Umbilical cord (tissue), 2 donors: Measurements from ENCODE around the gene CCDC172. TPM values are rescaled to one million over a fixed set of nuclear protein-coding genes. Genes with fewer than 3 reads are reported as not detected.
A peak's percentile ranks its signal among the peaks of the same experiment; 100 is the strongest.
"Not testable (repeated sequence)": the region's sequence is repeated elsewhere in the genome, so short reads cannot be mapped to it uniquely, and the experiment has no call there.

Experiments
- DNase-seq: peaks from one replicate; pipeline ENCODE4 v3.0.0-alpha.2; 2015; ENCODE audit warnings: low spot score
- total RNA-seq: library from RNA; depleted of rRNA; stranded (reverse); fragments of >200 nt; gene quantifications from one replicate; pipeline ENCODE4 v1.2.3, GENCODE V29; 2014; ENCODE audit warnings: low replicate concordance; ENCODE audit not compliant: insufficient read depth

Gene CCDC172
- total RNA-seq, 1 donor from 2014 or later = 2.9 TPM

GRCh38 chr10:116331815-116332214 lies 7.6 kb downstream of the CCDC172 start:
- no peak for DNase-seq

DNA sequence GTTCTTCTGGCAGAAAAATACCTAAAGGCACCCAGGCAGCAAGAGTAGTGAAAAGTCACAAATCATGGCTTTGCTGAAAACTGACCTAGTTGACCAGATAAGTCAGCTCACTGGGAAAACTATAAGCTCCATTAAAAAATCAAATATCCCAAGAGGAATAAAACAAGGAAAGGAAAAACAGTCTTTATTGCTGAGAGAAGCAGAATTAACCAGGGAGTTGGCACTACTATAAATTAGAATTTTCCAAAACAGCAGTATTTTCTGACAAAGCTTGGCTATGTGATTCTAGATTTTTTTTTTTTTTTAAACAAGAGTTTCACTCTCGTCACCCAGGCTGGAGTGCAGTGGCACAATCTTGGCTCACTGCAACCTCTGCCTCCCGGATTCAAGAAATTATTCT lies 12.6 kb downstream of the CCDC172 start:
- DNase-seq = no peak

- no peak for DNase-seq
Observed at GRCh38 chr10:116352125-116352524, 27.9 kb downstream of the CCDC172 start.

DNA sequence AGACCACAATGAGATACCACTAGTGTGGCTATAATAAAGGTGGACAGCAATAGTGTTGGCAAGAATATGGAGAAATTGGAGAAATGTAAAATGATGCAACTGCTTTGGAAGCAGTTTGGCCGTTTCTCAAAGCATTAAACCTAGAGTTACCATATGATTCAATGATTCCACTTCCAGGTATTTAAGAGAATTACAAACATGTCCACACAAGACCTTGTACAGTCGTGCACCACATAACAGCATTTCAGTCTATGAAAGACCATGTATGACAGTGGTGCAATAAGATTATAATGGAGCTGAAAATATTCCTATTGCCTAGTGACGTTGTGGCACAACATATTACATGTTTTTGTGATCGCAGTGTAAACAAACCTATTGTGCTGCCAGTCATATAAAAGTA lies 29.6 kb downstream of the CCDC172 start:
- DNase-seq = no peak

- DNase-seq = no peak
Observed at GRCh38 chr10:116355341-116355740, 31.1 kb downstream of the CCDC172 start.

DNA sequence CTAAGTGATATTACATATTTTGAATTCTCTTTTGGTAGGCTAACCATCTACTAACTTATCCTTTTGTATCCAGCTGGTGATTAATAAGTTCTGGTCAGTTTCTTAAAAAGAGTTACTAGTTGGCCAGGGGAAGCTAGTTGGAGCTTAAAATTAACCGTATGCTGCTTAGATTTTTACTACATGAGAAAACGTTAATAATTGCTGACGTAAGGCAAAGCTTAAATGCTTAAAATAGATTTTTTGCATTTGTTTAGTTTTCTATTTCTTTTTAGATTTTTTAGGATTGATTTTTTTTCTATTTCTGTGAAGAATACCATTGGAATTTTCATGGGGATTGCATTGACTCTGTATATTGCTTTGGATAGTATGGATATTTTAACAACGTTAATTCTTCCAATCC lies 32.6 kb downstream of the CCDC172 start:
- no peak for DNase-seq

- DNase-seq = no peak
Observed at GRCh38 chr10:116364868-116365267, 40.6 kb downstream of the CCDC172 start.

DNA sequence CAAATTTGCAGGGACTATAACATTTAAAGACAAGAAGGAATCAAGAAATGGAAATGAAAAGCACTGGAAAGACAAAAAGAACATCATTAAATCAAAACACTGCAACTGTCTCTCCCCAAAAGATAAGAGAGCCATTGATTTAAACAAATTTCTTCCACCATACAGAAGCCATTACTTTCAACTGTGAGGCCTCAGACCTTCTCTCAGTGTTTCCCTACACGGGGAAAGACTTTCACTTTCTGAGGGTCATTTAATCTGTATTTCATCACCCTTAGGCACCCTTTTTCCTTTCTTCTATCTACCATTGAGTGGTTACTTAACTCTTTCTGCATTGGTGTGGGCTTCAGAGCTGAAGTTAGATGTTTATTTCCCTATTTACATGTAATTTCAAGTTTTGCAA lies 47.5 kb downstream of the CCDC172 start:
- DNase-seq = peak; percentile 2

DNA sequence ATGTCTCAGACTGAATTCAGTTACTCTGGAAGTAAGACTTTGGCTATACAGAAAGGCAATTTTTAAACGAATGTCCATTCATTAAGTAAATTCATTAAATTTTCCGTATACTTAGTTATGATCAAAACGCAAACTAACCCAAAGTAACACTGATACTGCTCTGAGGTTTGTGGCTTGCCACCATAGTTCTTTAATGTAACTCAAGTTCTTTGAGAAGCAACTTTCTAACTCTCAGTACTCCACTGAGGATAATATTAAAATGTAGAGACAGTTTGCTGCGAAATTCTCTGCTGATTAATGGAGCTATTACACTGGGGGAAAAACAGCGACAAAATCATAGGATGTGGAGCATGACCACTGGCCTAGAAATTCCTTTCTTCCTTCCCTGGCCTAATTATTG lies 58.0 kb downstream of the CCDC172 start:
- no peak for DNase-seq

- DNase-seq = no peak
Observed at GRCh38 chr10:116385311-116385710, 61.1 kb downstream of the CCDC172 start.

DNA sequence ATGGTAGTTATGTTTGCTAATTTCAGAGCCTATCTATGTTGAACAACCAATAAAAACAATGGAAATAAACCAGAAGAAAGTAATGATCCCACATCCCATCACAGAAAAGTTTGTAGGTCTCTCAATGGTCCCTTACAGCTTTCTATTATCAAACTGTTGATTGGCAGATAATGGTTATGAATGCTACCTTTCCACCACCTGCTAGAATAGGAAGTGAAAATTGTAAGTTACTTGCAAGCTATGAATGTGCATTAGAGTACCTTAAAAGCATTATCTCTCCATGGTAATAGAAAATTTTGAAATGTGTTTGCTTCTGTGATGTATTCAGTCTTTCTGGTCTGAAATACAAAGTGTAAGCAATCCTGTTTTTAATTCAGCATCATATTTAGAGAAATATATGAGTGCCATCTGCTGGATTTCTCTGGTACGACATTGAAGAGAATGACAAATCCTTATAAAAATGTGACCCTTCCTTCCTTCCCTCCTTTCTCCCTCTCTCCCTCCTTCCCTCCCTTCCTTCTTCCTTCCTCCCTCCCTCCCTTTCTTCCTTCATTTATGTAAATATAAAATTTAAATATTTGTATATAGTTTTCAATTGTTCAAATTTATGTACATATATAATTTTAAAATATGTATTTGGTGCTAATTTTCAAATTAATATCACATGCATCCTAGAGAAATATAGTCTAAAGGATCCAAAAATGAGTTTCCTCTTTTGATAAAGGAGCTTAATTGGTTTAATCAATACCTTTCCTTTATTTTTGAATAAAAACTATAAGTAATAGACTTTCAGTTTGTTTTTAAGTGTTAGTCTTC lies 62.0 kb downstream of the CCDC172 start:
- DNase-seq = peak; percentile 59

GRCh38 chr10:116393246-116393831 lies 69.1 kb downstream of the CCDC172 start:
- not testable (repeated sequence) for DNase-seq

GRCh38 chr10:116395223-116395985 lies 71.2 kb downstream of the CCDC172 start:
- DNase-seq = no peak

DNA sequence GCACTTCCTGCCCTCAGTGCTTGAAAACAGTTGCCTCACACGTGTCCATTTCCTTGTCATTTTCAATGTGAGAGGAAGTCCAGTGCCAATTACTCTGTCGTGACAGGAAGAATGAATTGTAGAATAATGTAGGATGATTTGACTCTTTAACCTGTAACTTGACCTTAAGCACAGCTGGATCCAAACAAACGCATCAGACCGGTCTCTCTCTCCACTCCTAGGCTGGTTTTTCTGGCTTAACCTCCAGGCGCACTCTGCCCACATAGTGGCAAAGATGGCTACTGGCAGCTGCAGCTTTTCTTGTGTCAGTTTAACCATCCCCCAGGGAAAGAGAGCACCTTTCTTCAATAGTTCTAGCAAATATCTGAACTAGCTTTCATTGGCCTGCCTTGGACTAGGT lies 74.0 kb downstream of the CCDC172 start:
- DNase-seq = no peak

DNA sequence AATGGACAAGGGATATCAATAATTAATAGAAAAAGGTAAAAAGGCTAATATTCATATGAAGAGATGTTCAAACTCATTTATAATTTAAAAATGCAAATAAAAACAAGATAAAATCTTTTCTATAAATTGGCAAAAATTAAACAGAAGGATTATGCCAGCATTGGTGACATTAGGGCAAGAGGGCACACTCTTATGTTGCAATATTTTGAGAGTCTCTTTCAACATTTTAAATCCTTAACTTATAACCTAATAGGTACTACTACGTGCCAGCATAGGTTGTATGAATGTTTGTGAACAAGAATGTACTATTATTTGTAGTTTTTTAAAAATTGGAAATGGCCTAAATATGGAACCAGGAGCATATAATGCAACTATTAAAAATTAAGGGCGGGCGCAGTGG lies 78.6 kb downstream of the CCDC172 start:
- no peak for DNase-seq

DNA sequence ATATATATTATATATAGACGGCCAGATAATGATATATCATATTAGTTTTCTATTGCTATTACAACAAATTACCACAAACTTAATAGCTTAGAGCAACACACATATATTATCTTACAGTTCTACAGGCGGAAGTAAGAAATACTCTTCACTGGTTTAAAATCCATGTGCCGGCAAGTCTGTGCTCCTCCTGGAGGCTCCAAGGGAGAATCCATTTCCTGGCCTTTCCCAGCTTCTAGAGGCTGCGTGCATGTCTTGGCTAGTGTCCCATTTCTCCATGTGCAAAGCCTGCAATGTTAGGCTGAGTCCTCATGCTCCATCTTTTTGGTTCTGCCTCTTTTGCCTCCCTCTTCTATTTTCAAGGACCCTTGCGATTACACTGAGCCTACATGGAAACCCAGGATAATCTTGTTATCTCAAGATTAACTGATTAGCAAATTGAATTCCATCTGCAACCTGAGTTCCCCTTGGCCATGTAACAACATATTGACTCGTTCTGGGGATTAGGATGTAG lies 79.5 kb downstream of the CCDC172 start:
- no peak for DNase-seq

DNA sequence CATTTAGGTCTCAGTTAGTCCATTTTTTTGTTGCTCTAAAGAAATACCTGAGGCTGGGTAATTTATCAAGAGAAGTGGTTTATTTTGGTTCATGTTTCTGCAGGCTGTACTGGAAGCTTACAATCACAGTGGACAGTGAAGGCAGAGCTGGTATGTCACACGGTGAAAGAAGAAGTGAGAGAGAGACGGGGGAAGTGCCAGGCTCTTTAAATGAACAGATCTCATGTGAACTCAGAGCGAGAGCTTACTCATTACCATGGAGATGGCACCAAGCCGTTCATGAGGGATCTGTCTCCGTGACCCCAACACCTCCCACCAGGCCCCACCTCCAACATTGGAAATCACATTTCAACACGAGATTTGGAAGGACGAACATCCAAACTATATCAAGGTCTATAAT lies 84.5 kb downstream of the CCDC172 start:
- DNase-seq = no peak

- DNase-seq = no peak
Observed at GRCh38 chr10:116410351-116410750, 86.1 kb downstream of the CCDC172 start.

DNA sequence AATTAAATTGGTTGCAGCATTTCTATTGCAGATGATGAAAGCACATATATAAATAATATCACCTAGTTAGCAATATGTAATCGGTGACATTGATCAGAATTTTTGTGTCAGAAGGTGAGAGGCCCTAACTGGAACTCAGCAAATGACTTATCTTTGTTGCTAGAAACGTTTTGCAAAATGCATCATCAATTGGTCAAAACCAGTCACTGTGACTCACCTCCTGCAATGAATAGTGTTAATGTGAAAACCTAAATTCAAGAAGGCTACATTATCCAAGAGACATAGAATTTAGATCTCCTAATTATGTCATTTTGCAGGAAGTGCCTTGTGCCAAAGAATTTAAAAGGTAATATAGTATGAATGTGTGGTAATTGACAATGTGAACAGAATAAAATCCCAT lies 93.6 kb downstream of the CCDC172 start:
- DNase-seq = no peak

DNA sequence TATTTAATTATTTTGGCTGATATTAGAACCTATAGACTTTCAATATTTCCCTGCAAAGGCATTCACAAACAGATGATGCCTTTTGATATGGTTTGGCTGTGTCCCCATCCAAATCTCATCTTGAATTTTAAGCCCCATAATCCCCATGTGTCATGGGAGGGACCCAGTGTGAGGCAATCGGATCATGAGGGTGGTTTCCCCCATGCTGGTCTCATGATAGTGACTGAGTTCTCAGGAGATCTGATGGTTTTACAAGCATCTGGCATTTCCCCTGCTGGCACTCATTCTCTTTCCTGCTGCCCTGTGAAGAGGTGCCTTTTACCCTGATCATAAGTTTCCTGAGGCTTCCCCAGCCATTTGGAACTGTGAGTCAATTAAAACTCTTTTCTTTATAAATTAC lies 94.1 kb downstream of the CCDC172 start:
- DNase-seq = no peak

GRCh38 chr10:116421815-116422214 lies 97.6 kb downstream of the CCDC172 start:
- DNase-seq = no peak

GRCh38 chr10:116427671-116428070 lies 103.4 kb downstream of the CCDC172 start, which contains the start of gene PNLIPRP3:
PNLIPRP3 (plus strand) TSS chr10:116427847; CDS start chr10:116428013, 166 bp downstream.
- DNase-seq = no peak
